Stimulated activated CD4-positive, alpha-beta T cell treated with anti-CD3 and anti-CD28 coated beads, Interleukin-15, amount 100 ng/mL, for 1 hour (primary cell): ENCODE data around the gene CA5A.

Experiments
- DNase-seq, 2 donors: peaks; one replicate each; pipeline ENCODE4 v3.0.0-alpha.2; 2020; ENCODE audit warnings: low read depth in 1 of 2, low spot score in 1 of 2

The CA5A gene

DNA sequence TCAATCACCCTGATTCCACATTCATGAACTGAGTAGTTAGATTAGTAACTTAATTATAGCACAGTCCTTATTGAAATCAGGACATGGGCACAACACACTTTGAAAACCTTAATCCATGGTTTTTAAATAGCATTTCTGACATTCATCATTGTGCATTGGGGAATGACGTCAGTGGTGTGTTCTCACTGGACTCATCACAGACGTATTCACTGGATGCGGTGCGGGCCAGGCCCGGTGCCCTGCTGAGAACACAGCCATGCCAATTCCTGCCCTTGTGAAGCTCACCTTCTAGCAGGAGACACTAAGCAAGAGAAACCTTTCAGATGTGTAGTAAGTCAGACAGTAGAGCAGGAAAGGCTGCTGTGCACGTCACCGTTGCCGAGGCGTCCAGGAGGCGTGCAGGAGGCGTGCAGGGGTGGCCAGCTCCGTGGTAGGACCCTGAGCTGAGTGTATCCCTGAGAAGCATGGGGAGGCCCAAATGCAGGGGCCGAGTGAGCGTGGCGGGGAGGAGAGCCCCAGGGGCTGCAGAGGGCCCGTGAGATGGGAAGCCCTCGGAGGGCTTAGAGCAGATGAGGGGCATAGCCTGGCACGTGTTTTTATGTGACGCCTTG, 27.8 kb upstream of the CA5A start:
- DNase-seq = no peak

DNA sequence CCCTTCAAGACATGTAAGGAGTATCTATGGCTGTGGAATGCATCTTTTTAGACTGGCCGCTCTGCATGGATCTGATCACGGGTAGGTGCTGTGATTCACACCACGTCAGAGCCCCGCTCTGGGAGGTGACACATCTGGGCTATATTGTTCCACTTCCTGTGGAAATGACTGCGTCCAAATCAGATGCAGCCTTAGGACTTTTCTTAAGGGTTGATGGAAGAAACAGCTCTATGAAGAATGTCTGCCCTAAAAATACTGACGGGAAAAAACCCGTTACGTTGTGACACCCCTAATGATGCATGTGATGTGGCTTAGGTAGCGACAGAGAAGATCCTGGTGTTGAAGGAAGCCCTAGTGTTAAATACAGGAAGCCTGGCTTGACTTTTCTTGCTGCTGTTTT, 27.1 kb upstream of the CA5A start:
- DNase-seq = peak; percentile 38 to 48

DNA sequence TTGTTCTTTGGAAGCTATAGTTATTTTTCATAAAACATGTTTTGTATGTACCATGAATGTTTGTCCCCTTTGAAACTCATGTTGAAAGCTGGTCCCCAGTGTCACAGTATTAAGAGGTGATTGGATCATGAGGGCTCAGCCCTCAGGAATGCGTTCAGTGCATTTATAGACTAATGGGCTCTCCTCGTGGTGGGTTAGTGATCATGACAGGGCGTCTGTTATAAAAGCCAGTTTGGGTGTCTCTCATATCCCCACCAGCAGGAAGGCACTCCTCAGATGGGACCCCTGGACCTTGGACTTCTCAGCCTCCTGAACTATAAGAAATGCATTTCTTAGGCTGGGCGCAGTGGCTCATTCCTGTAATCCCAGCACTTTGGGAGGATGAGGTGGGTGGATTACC, 25.3 kb upstream of the CA5A start:
- DNase-seq = no peak

DNA sequence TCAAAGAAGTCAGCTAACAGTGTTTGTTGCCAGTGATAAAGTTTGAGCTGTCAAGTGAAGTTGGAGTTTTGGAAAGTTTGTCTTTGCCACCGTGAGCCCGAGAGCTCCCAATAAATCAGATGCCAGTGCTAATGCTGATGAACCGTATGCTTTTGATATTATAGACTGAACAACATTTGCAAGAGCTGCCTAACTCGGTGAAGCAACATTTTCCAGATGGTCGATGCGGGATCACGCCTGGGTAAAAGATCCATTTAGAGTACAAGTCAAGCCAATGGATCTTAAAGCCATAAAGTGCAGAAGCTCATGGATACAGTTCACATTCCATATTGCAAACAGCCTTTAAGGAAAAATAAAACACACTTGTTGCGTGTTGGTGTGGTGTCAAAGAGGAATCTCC, 24.5 kb upstream of the CA5A start:
- DNase-seq = no peak

DNA sequence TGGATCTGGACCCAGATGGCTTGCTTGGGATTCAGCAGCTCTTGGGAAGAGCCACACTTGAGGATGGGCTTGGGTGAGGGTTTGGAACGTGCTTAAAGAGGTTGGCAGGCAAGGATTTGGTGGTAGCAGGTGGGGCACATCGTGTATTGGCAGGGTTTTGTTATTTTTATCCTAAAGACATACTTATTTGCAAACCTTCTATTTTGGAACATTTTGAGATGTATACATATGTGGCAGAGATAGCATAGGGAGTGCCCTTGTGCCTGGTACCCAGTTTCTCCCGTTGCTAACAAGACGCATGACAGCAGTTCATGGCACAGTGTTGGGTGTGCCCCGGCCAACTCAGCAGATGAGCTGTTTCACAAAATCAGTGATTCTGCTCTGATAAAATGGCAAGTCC, 24.0 kb upstream of the CA5A start:
- no peak for DNase-seq

DNA sequence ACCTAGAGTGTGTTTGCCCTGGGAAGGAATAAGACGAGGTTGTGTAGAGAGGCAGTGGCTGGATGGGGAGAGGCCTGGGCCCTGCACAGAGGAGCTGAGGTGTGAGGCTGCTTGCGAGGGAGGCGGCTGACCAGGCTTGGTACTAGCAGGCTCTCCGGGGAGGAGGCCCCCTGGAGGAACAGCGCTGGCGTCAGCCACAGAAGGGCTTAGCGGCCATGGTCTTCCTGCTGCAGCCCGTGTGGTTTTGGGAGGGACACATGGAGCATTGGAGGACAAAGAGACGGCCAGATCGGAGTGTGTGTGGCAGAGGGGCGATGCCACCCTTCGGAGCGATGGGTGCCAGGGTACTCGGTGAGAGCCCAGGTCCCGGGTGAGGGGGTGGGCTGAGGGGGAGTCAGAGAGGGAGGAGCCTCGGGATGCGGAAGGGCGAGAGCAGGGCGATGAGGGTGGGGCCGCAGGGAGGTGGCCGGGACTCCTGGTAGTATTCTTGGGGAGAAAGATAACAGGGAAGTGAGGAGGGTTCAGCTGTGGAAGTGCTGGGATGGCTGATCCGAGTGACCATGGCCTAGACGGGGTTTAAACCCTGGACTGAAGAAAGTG, 23.2 kb upstream of the CA5A start:
- no peak for DNase-seq

DNA sequence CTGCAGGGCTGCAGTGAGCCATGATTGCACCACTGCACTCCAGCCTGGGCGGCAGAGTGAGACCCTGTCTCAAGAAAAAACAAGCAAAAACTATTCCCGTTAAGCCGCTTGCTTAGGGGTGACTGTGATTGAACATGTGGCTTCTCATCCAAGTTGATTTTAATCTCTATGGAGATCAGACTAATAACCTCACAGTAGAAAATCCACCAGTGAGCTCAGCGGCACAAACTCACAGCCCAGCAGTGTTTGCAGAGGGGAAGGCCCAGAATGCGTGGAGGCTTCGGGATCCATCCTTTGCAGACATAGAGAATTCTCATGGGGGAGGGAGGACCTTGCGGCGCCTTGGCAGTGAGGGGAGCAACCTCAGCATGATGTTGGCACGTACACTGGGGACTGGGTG, 22.3 kb upstream of the CA5A start:
- DNase-seq = no peak

DNA sequence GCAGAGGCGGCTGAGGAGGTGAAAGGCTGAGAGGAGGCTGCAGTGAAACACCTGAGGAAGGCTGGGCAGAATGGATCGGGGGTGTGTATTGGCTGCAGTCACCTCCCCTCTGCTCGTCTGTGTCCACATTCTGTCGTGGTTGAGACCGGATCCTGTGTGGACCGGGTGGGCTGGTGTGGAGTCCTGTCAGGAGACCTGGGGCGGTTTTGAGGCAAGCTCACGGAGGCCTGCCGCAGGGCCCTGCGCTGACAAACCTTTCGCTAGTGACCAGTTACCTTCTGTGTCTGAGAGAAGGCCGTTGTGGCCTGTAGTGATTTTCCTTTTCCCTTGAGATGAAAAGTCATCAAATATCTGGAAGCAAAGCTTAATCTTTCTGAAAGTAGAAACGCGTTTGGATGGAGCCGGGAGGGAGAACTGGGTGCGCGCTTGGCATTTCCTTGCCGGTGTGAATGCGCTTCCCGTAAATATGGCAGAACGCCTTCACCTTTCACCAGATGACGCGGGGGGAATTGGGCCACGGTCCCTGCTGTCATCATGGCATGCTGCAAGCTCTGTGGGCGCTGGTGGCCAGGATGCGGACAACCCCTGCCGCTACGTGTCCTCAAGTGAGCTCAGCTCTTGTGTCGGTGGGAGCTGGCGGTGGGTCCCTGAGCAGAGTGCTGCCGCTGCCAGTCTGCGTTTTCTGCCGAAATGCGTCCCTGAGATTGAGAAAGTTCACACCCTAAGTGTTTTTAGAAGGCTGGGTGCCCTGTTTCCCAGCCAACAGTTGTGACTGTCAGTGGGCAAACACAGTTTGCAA, 21.2 kb upstream of the CA5A start:
- no peak for DNase-seq

DNA sequence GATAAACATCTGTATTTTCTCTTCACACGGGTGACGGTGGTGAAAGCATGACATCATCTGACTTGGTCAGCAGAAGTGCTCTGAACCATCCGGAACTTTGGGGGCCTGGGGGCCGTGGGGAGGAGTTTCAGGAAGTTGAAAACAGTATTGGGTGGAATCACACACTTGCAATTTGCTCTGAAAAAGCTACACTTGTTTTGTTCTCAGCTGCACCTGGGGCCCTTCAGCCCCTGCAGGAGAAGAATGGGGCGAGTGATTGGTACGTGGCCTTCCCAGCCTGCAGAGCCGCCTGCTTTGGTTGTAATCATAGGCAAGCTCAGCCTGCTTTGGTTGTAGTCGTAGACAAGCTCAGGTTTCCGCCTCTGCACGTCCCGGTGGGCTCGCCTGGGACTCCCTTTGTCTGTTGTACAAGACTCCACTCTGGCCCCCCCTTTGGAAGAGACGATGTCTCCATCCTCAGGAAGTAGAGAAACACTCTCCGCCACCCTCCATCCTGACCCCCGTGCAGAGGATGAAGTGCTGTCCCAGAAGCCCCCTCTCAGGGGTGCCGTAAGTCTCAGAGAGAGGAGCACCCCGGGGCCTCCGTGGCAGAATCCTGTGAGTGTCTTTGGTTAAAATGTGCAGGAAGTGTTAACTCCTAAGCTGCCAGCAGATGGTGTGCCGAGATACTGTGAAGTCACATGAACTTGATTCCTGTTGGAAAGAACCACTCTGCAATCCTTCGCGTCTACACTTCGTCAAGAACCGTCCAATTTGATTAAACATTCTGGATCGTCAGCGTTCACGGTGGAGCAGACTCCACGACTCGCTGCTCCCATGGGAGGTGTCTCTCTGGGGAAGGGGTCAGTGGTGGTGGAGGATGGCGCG, 20.3 kb upstream of the CA5A start:
- peak; percentile 38 to 47 for DNase-seq

DNA sequence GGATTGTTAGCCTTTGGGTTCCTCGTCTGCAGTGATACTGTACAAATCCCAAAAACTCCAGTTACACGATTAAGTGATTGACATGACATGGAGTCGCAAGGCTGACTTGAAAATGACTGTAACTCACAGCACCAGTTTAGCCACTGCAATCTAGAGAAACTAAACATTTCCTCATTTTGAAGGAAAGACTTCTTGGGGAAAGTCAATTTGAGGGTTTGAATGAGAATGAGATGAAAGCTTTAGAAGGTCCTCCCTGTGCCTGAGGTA, 19.7 kb upstream of the CA5A start:
- DNase-seq = no peak

DNA sequence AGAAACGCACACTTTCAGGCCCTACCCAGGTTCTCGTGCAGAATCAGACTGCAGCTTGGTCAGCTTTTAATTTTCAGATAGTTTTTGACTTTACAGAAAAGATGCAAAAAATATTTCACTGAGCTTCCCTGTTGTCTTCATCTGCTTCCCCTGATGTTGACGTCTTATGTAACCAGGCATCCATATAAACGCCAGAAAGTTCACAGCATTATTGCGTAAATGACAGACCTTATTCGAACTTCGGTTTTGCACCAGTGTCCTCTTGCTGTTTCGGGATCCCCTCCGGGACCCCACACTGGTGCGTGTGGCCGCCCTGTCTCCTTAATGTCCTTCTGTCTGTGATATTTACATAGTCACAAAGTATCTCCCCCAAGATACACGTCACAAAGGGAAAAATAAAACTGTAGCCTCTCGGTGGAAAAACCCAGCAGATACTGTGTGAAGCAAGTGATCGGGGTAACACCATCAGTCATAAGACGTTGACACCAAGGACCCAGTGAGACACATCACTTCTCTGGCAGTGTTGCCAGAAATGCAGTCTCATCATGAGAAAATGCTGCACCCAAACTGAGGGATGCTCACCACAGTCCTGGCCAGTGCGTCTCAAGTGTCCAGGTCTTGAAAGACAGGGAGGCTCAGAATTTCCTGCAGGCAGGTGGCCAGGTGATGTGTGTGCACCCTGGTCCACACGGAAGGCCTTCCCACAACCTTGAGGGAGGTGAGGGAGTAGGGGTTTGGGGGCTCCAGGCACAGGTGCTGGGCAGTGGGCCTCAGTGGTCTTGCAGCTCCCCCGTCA, 19.2 kb upstream of the CA5A start:
- no peak for DNase-seq

DNA sequence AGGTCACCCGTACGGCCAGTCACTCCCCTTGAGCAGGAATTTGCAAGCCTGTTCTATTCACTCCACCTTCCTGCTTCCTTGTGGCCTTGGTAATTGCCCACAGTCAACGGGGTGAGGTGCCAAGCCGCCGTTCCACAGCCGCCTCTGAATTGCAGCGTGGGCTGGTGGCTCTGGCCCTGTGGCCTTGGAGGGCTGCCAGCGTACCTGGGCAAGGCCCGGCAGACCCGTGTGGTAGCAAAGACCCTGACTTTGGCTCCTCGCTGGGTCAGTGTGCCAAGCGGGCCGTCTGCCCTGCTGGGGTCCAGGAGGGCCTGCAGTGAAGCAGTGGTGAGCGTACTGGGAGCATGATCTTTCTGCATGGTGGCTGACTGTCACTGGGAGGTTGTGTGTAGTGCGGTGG, 18.5 kb upstream of the CA5A start:
- DNase-seq = no peak

DNA sequence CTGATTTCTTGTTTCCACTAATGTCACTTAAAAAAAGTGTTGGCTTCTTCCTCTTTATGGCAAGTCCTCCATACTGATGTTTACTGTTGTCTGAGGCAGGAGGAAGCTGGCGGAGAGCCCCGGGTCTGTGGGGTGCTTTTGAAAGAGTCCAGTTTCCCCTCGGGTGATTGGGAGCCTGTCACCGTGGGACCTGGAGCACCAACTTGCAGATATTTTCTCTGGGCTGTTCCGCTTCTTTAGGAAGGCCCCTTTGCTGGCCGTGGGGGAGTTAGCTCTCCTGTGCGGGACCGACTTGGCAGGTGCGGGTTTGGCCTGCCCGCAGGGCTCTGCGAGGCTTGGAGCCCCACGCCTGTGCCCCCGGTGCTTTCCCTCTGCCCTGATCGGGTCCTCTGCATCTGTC, 18.0 kb upstream of the CA5A start:
- no peak for DNase-seq

DNA sequence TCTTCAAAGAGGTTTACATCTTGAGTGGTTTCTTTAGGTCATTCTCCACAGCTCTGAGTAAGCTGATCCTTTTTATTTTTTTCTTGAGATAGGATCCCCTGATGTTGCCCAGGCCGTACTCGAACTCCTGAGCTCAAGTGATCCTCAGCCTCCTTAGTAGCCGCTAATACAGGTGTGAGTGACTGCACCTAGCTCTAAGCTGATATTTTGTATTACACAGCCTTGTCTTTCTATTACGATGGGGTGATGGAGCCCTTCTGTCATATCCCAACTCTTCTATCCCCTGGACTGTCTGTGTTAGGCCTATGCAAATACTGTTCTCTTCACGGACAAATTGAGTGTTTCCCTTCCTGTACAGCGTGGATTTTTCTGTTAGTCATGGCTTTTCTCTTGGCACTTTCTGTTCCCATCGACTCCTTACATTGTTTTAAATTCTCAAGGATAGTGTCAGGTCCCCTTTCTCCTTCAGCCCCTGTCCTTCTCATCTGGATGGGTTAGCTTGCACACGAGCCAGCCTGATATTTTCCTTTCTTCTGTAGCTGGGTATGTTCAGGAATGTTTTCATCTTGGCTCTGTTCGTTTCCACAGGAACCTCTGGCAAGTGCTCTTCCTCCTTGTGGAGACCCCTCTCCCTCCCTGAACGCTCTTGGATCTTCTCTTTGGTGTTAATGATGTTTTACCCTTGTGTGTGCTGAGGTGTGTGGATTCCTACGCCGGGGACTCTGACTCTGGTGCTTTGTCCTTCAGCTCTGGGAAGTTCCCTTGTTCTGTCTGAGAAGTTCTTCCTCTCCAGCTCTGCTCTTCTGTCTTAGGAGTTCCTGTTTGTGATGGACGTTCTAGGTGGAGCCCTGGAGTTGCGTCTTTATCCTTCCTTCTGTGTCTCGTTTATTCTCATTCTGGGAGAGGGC, 17.2 kb upstream of the CA5A start:
- DNase-seq = no peak

DNA sequence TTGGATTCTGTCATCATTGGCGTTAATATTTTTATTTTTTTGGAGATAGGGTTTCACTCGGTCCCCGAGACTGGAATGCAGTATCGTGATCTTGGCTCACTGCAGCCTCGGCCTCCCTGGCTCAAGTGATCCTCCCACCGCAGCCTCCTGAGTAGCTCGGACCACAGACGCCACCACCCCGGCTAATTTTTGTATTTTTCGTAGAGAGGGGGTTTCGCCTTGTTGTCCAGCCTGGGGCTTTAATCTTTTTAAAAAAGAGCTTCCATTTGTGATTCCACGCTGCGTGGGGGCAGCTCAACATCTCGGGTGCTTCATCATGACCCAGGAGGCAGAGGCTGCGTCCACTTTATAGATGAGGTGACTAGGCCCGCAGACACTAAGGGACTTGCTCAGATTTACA, 16.4 kb upstream of the CA5A start:
- DNase-seq = no peak

DNA sequence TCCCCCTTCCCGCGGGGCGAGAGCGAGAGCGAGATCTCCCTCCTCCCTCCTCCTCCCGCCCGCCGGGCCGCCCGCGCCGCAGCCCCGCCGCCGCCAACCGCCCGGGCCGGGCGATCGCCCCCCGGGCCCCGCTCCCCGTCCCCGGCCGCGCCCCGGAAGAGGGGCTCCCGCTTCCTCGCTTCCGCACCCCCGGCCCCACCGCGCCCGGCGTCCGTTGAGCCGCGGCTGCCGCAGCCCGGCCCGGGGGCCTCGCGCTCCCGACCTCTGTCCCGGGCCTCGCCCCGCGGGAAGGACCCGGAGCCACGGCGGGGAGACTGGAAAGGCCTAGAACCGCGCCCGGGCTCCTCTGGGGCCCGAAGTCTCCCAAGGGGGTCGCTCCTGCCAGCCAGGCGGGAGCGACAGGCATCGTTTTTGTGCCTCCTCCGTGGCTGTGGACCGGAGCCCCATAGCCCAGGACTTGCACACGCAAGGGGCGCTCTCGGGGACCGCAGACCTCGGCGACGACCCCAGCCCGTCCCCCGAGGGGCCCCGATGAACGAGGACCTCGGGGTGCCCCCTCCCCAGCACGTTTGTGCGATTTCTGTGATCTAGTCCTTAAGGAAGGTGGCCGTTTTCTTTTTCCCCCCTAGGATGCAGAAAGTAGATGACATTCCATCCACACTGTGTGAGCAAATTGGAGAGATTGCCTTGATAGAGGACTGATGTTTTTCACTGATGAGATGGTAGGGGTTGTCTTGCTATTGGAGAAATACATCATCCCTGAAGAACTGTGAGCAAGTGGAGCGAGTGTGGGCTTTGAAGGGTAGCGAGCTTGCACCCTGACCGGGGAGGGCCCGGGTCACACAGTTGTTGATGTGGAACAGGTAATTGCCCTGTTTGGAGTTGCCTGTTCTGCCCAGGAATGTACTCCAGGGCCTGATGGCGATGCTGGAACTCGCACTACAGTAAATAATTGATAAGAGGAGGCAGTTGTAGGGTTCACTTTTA, 15.5 kb upstream of the CA5A start:
- no peak for DNase-seq

DNA sequence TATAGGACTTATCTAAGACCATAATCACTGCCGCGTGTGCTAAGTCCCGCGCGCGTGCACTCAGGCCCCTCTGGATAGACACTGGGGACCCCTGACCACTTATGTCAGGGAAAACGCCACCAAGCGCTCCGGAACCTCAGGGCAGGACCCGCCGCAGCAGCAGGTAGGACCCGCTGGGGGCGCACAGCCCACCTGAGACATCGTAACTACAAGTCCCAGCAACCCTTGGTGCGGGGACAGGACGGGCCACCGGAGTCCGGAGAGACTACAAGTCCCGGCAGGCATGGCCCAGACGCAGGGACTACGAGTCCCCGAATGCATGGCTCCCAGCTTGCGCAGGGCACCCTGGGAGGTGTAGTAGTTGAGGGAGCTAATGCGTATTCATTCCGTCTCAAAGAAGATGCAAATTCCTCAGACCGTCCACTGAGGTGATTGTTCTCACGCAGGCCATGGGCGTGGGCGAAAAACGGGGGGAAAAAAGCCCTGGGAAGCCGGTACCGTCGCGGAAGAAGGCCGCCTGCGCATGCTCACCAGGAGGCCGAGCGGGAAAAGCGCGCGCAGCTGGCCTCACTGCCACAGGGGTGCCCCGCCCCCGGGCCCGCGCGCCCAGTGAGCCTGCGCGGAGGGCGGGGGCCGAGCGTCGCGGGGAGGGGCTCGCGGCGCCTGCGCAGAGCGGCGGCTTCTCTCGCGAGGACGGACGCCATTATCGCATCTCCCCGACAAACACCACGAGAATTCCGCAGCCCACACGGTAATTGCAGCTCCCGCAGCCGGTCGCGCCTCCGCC, 14.6 kb upstream of the CA5A start, which contains the start of gene BANP:
BANP (plus strand) TSS at position 670 of the 787 bp plus-strand sequence. CDS start 23,682 bp downstream, outside the sequence.
- DNase-seq = peak; percentile 90 to 95
